Subcutaneous abdominal adipose tissue (tissue), 5 donors: ENCODE data around the gene ZNF280B.
"Not testable (repeated sequence)": the region's sequence is repeated elsewhere in the genome, so short reads cannot be mapped to it uniquely, and the experiment has no call there.

Experiments used
- H3K27ac ChIP-seq: one replicate; pipeline ENCODE4 v1.7.0; 2013; ENCODE audit warnings: low read depth, mild to moderate bottlenecking, inconsistent platforms, low read length, moderate library complexity
- H3K27me3 ChIP-seq, 5 donors: one replicate each; pipeline ENCODE4 v1.7.0; 2013; ENCODE audit warnings: low read length in 5 of 5, inconsistent platforms in 1 of 5; ENCODE audit not compliant: control insufficient read depth in 5 of 5, insufficient read depth in 4 of 5
- H3K36me3 ChIP-seq, 5 donors: one replicate each; pipeline ENCODE4 v1.7.0; 2013; ENCODE audit warnings: low read length in 5 of 5; ENCODE audit not compliant: control insufficient read depth in 5 of 5, insufficient read depth in 5 of 5
- H3K4me1 ChIP-seq, 5 donors: one replicate each; pipeline ENCODE4 v1.7.0; 2013; ENCODE audit warnings: low read length in 5 of 5, mild to moderate bottlenecking in 3 of 5, moderate library complexity in 1 of 5; ENCODE audit not compliant: control insufficient read depth in 5 of 5, insufficient read depth in 5 of 5
- H3K4me3 ChIP-seq, 5 donors: one replicate each; pipeline ENCODE4 v1.7.0; 2013; ENCODE audit warnings: low read length in 5 of 5, low read depth in 1 of 5
- H3K9ac ChIP-seq, 5 donors: one replicate each; pipeline ENCODE4 v1.7.0; 2013; ENCODE audit warnings: low read length in 5 of 5, mild to moderate bottlenecking in 4 of 5, moderate library complexity in 3 of 5
- H3K9me3 ChIP-seq, 5 donors: one replicate each; pipeline ENCODE4 v1.7.0; 2013; ENCODE audit warnings: low read length in 5 of 5; ENCODE audit not compliant: control insufficient read depth in 5 of 5
- donor health status: healthy.
- donor health status: healthy.
- donor health status: healthy.
- donor health status: healthy.
- donor health status: healthy.

Gene ZNF280B

DNA sequence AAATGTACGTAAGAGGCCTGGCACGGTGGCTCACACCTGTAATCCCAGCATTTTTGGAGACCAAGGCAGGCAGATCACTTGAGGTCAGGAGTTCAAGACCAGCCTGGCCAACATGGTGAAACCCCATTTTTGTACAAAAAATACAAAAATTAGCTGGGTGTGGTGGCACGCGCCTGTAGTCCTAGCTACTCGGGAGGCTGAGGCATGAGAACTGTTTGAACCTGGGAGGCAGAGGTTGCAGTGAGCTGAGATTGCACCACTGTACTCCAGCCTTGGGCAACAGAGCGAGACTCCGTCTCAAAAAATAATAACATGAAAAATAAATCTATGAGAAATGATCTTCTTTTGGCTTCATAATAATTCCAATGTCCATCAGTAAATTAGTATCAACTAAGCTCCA lies 2.3 kb upstream of the ZNF280B start:
- not testable (repeated sequence) for H3K36me3 ChIP-seq, H3K9ac ChIP-seq, H3K4me3 ChIP-seq, H3K27ac ChIP-seq
- H3K27me3 ChIP-seq = peaks cover 0 to 18% (median 9%) of the 10 kb centered on the region in 5 donors
- H3K4me1 ChIP-seq = peaks cover 0 to 14% (median 12%) of the 10 kb centered on the region in 5 donors
- peaks cover 0 to 16% (median 7%) of the 10 kb centered on the region in 5 donors for H3K9me3 ChIP-seq

DNA sequence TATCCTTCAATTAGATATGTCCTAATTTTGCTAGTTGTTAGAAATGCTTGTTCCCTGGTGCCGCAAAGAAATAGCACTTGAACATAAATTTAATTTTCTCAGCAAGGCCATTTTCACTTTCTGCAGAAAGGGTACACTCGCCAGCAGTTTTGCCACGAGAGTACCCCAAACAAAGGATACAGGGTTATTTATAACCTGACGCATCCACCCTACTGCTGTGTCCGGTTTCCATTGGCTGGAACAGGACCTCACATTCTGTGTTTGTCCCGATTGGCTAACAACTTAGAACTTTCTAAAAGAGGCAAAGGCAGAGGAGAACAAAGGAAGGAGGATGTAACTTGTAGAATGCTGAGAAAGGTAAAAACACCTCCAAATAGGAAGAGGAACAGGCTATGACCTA lies 1.4 kb upstream of the ZNF280B start:
- Histone ChIP-seq H3K4me1 (peaks cover 0 to 14% (median 12%) of the 10 kb centered on the region in 5 donors), H3K9me3 (peaks cover 0 to 16% (median 7%) of the 10 kb centered on the region in 5 donors), H3K27me3 (peaks cover 0 to 14% (median 5%) of the 10 kb centered on the region in 5 donors)
- not testable (repeated sequence) for H3K36me3 ChIP-seq, H3K4me3 ChIP-seq, H3K9ac ChIP-seq, H3K27ac ChIP-seq

DNA sequence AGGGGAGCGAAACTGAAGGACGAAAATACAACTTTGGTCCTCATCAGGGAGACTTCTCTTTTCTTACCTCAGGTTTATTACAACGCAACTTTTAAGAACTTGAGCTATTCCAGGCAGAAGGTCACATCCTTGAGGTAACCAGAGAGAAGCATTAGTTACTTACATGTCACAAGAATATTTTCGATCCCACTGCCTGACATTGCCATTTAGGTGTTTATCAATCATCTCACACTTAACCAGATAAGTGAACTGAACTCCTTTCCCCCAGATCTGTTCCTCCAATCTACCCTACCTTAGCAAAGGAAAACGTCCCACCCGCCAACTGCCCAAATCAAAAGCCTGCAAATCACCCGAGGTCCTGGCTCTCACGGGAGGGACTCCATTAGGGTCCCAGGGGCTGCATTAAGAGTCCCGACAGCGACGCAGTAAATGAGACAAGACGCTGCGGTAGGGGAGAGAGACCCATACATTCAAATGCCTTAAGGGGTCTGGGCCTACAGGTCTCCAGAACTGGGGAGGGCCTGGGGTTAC lies 734 bp downstream of the ZNF280B start:
- Histone ChIP-seq H3K9ac (peak overlapping the region in 4 of 5 donors; percentile 55 to 67 (median 63)), H3K27me3 (peaks cover 0 to 6% (median 2%) of the 10 kb centered on the region in 5 donors), H3K36me3 (no peaks in the 10 kb centered on the region), H3K9me3 (peaks cover 0 to 16% (median 7%) of the 10 kb centered on the region in 5 donors), H3K4me1 (peaks cover 0 to 14% (median 12%) of the 10 kb centered on the region in 5 donors), H3K27ac (no peak overlapping the region), H3K4me3 (peak overlapping the region; percentile 54 to 74 (median 62))

GRCh38 chr22:22506736-22507135 lies 1.8 kb downstream of the ZNF280B start:
- no peak overlapping the region for H3K4me3 ChIP-seq
- H3K27me3 ChIP-seq = peaks cover 0 to 6% (median 2%) of the 10 kb centered on the region in 5 donors
- peaks cover 0 to 16% (median 7%) of the 10 kb centered on the region in 5 donors for H3K9me3 ChIP-seq
- H3K27ac ChIP-seq = no peak overlapping the region
- H3K4me1 ChIP-seq = peaks cover 0 to 14% (median 12%) of the 10 kb centered on the region in 5 donors
- no peaks in the 10 kb centered on the region for H3K36me3 ChIP-seq
- H3K9ac ChIP-seq = no peak overlapping the region

GRCh38 chr22:22498267-22498666 lies 10.3 kb downstream of the ZNF280B start:
- H3K4me1 ChIP-seq = no peaks in the 10 kb centered on the region
- no peaks in the 10 kb centered on the region for H3K27me3 ChIP-seq
- no peak overlapping the region for H3K4me3 ChIP-seq
- H3K27ac ChIP-seq = no peak overlapping the region
- no peak overlapping the region for H3K9ac ChIP-seq
- H3K9me3 ChIP-seq = no peaks in the 10 kb centered on the region
- no peaks in the 10 kb centered on the region for H3K36me3 ChIP-seq

DNA sequence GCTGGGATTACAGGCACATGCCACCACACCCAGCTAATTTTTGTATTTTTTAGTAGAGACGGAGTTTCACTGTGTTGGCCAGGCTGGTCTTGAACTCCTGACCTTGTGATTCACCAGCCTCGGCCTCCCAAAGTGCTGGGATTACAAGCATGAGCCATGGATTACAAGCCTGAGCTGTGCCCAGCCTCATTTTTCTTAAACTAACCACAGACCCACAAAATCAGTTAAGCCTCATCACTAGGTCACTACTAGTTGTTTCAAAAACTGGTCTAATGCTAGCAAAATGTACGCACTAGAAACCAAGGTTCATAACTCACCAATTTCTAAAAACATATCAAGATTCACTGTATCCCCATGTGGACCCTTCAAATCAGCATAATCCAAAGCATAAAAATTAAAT lies 17.0 kb downstream of the ZNF280B start:
- not testable (repeated sequence) for H3K9me3 ChIP-seq, H3K4me1 ChIP-seq, H3K4me3 ChIP-seq, H3K9ac ChIP-seq, H3K27ac ChIP-seq, H3K27me3 ChIP-seq, H3K36me3 ChIP-seq

DNA sequence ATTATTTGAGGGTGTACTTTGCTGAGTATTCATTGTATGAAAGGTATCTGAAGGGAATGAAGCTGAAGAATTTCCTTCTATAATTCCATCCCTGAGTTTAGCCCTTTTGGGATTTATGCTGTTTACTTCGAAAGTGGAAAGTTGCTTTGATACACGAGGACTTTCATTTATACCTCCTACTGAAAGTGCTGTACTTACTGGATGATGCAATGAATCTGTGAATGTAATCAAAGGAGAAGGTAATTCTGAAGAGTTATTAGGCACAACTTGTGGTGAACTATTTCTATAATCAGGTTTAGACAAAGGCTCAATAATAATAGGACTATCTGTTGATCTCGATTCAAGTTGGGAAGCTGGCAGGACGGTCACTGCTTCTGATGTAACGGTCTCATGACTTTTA lies 19.8 kb downstream of the ZNF280B start:
- Histone ChIP-seq H3K4me1 (no peaks in the 10 kb centered on the region), H3K27me3 (no peaks in the 10 kb centered on the region), H3K36me3 (peaks cover 0 to 8% (median 0%) of the 10 kb centered on the region in 5 donors), H3K27ac (no peak overlapping the region), H3K9ac (no peak overlapping the region), H3K4me3 (no peak overlapping the region), H3K9me3 (no peaks in the 10 kb centered on the region)

DNA sequence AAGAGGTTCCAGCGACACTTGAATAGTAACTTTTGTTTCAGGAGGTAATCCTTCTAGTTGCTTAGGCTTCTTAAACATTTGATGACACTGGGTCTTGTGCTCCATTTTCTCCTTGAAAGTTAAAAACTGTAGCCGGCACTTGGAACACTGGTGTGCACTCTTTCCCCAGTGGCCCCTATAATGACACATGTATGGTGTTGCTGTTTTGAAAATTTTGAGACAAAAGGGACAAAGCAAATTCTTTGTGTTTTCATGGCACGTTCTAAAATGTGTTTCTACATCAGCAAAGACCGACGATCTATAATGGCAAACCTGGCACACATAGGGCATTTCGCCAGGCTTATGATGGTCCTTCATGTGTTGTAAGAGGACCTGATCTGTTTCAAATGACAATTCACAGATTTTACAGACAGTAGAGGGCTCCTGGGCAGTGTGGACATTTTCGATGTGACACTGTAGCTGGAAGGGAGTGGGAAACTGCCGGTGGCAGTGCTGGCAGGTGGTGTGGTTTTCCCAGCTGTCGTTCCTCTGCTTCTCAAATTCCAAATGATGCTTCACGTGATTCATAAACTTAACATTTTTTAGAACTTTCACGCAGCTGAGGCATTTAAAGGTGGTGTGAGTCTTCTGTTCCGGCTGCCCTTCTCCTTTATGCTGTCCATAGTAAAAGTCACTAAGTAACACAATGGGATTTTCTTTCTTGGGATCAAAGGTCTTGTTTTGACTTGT lies 20.5 kb downstream of the ZNF280B start:
- no peaks in the 10 kb centered on the region for H3K27me3 ChIP-seq
- H3K36me3 ChIP-seq = peaks cover 0 to 8% (median 0%) of the 10 kb centered on the region in 5 donors
- H3K4me1 ChIP-seq = no peaks in the 10 kb centered on the region
- H3K27ac ChIP-seq = no peak overlapping the region
- H3K9me3 ChIP-seq = no peaks in the 10 kb centered on the region
- H3K9ac ChIP-seq = no peak overlapping the region
- H3K4me3 ChIP-seq = no peak overlapping the region

GRCh38 chr22:22487059-22487458 lies 21.5 kb downstream of the ZNF280B start:
- no peaks in the 10 kb centered on the region for H3K27me3 ChIP-seq
- H3K4me3 ChIP-seq = no peak overlapping the region
- H3K4me1 ChIP-seq = no peaks in the 10 kb centered on the region
- peaks cover 0 to 8% (median 0%) of the 10 kb centered on the region in 5 donors for H3K36me3 ChIP-seq
- no peak overlapping the region for H3K27ac ChIP-seq
- H3K9me3 ChIP-seq = no peaks in the 10 kb centered on the region
- no peak overlapping the region for H3K9ac ChIP-seq

GRCh38 chr22:22486132-22486899 lies 22.2 kb downstream of the ZNF280B start:
- H3K9ac ChIP-seq = no peak overlapping the region
- H3K36me3 ChIP-seq = peaks cover 0 to 8% (median 0%) of the 10 kb centered on the region in 5 donors
- H3K27ac ChIP-seq = no peak overlapping the region
- no peaks in the 10 kb centered on the region for H3K4me1 ChIP-seq
- H3K4me3 ChIP-seq = no peak overlapping the region
- no peaks in the 10 kb centered on the region for H3K27me3 ChIP-seq
- H3K9me3 ChIP-seq = no peaks in the 10 kb centered on the region
